ENCODE data around the gene PFKL.
"Not testable (repeated sequence)": the region's sequence is repeated elsewhere in the genome, so short reads cannot be mapped to it uniquely, and the experiment has no call there.

Gene PFKL

DNA sequence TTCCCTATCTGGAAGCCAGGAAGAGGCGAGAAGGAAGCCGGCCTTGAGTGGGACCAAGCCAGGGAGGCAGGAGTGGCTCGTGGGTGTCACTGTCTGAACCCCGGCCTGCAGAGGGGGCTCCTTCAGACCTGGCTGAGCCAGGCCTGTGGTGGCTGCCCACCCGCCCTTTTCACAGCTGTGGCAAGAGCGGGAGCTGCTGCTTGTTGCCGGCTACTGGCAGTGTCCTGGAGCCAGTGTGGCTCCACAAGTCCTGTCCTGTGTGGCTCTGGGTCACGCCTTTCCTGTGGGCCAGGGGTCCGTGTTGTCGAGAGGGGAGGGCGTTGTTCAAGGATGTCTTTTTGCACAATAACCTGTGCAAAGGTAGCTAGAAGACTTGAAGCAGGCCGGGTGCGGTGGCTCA lies 1.3 kb downstream of the PFKL start:
- TF ChIP-seq, protein P1, sequence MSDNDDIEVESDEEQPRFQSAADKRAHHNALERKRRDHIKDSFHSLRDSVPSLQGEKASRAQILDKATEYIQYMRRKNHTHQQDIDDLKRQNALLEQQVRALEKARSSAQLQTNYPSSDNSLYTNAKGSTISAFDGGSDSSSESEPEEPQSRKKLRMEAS (IDR thresholded peaks at IDR 0.05; ENCODE audit: low read depth, low read length): no peak
- TF ChIP-seq, protein P2, sequence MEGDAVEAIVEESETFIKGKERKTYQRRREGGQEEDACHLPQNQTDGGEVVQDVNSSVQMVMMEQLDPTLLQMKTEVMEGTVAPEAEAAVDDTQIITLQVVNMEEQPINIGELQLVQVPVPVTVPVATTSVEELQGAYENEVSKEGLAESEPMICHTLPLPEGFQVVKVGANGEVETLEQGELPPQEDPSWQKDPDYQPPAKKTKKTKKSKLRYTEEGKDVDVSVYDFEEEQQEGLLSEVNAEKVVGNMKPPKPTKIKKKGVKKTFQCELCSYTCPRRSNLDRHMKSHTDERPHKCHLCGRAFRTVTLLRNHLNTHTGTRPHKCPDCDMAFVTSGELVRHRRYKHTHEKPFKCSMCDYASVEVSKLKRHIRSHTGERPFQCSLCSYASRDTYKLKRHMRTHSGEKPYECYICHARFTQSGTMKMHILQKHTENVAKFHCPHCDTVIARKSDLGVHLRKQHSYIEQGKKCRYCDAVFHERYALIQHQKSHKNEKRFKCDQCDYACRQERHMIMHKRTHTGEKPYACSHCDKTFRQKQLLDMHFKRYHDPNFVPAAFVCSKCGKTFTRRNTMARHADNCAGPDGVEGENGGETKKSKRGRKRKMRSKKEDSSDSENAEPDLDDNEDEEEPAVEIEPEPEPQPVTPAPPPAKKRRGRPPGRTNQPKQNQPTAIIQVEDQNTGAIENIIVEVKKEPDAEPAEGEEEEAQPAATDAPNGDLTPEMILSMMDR (IDR thresholded peaks at IDR 0.05; ENCODE audit: low read depth, low read length): no peak
- no peak for TF ChIP-seq POLR2A (IDR thresholded peaks at IDR 0.05; ENCODE audit: extremely low read depth, insufficient read length)
- TF ChIP-seq MYC (IDR thresholded peaks at IDR 0.05; ENCODE audit: low read depth, low read length): no peak
- peak overlapping the region; percentile 69 for H3K4me3 ChIP-seq (ENCODE audit: low read depth, low read length)
- DNase-seq (ENCODE audit: low read depth): no peak

DNA sequence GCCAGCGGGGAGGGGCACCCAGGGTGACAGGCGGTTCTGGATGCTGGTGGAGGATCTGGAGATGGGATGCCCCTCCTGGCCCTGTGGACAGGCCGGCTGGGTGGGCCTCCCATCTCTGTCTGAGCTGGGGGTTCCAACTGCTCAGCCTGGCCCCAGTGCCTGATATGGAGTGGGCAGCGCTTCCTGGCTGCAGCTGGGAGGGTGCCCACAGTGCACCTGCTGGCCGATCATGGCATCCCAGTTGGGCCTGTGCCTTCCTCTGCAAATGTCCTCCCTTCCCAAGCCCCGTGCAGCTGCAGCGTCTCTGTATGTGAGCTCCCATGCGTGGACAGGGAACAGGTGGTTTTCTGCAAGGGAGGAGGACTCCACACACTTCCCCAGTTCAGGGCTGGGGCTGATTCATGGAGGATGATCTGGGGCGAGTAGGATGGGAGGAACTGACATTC lies 2.1 kb downstream of the PFKL start:
- no peak overlapping the region for H3K4me3 ChIP-seq (ENCODE audit: low read depth, low read length)
- no peak for TF ChIP-seq POLR2A (IDR thresholded peaks at IDR 0.05; ENCODE audit: extremely low read depth, insufficient read length)
- no peak for TF ChIP-seq MYC (IDR thresholded peaks at IDR 0.05; ENCODE audit: low read depth, low read length)
- TF ChIP-seq, protein P1 (IDR thresholded peaks at IDR 0.05; ENCODE audit: low read depth, low read length): no peak
- TF ChIP-seq, protein P2 (IDR thresholded peaks at IDR 0.05; ENCODE audit: low read depth, low read length): no peak
- no peak for DNase-seq (ENCODE audit: low read depth)

DNA sequence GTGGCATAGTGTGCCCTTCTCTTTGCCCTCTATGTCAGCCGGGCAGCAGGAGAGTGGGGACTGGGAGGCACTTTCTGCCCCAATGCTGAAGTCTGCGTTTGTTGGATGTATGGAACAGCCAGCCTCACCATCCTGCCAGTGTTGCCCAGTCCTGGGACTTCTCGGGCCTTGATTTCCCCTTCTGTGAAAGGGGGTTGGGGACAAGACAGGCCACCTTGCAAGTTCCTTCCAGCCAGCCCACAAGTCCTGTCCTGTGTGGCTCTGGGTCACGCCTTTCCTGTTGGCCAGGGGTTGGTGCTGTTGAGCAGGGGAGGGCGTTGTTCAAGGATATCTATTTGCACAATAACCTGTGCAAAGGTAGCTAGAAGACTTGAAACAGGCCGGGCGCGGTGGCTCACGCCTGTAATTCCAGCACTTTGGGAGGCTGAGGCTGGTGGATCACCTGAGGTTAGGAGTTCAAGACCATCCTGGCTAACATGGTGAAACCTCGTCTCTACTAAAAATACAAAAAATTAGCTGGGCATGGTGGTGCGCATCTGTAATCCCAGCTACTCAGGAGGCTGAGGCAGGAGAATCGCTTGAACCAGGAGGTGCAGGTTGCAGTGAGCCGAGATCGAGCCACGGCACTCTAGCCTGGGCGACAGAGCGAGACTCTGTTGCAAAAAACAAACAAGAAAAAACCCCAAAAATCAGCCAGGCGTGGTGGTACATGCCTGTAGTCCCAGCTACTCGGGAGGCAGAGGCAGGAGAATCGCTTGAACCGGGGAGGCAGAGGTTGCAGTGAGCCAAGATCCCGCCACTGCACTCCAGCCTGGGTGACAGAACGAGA lies 2.9 kb downstream of the PFKL start:
- peak; percentile 60 for DNase-seq (ENCODE audit: low read depth)
- not testable (repeated sequence) for H3K4me3 ChIP-seq (ENCODE audit: low read depth, low read length)
- TF ChIP-seq, protein P2 (IDR thresholded peaks at IDR 0.05; ENCODE audit: low read depth, low read length): peak; percentile 31

DNA sequence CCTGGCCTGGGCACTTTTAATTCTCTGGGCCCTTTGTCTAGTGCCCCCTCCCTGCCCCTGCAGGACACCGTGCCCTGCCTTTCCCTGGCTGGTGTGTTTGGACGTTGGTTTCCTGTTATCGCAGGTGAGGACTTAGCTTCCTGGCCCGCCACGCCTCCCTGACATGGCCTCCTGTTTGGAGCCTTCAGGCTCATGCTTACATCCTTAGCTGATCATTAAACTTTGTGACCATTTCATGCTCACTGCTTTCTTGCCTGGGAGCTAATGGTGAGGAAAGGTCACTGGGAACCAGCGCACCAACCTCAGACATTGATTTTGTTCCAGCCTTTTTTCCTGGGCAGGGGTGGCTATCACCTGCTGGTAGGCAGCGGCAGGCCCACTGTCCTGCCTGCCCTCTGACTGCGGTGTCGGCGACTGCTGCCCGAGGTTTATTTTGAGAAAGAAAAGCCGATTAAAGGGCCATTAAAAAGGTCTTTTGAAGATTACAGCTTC lies 3.7 kb downstream of the PFKL start:
- no peak for TF ChIP-seq MYC (IDR thresholded peaks at IDR 0.05; ENCODE audit: low read depth, low read length)
- TF ChIP-seq, protein P2 (IDR thresholded peaks at IDR 0.05; ENCODE audit: low read depth, low read length): no peak
- TF ChIP-seq POLR2A (IDR thresholded peaks at IDR 0.05; ENCODE audit: extremely low read depth, insufficient read length): no peak
- TF ChIP-seq, protein P1 (IDR thresholded peaks at IDR 0.05; ENCODE audit: low read depth, low read length): no peak
- no peak overlapping the region for H3K4me3 ChIP-seq (ENCODE audit: low read depth, low read length)
- DNase-seq (ENCODE audit: low read depth): no peak

DNA sequence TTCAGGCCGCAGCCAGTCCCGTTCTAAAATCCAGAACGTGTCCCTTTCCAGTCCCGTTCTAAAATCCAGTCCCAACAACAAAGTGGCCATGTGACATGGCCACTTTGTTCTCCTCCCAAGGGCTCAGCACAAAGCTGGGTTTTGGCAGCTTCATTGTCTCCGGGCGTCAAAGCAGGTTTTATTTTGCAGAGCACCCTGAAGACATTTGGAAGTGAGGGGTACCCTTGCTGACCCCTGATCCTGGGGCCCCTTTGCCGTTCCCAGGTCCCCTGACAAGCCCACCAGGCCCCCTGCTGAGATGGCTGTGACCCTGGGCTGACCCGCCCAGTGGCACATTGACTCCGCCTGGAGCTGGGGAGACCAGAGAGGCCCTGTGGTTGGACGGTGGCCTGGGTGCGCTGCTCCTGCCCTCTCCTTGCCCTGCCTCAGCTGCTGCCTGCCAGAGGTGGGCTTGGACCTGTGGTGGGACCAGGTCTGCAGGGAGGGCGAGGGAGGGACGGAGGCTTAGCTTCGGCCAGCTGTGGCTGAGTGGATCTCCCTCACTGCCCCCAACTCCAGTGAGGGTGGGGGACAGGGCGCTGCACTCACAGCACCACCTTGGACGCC lies 4.3 kb downstream of the PFKL start:
- DNase-seq (ENCODE audit: low read depth): no peak
- TF ChIP-seq MYC (IDR thresholded peaks at IDR 0.05; ENCODE audit: low read depth, low read length) (no peak), POLR2A (IDR thresholded peaks at IDR 0.05; ENCODE audit: extremely low read depth, insufficient read length) (no peak)
- TF ChIP-seq, protein P2 (IDR thresholded peaks at IDR 0.05; ENCODE audit: low read depth, low read length): no peak
- TF ChIP-seq, protein P1 (IDR thresholded peaks at IDR 0.05; ENCODE audit: low read depth, low read length): no peak
- H3K4me3 ChIP-seq (ENCODE audit: low read depth, low read length): no peak overlapping the region

Data from NB4 (cell line).